Panc1 (cell line): ENCODE data around the gene TXNRD1.

Experiments used
- POLR2AphosphoS5 ChIP-seq: IDR thresholded peaks from 2 replicates; pipeline ENCODE4 v1.6.1; 2012; ENCODE audit warnings: mild to moderate bottlenecking, low read depth, low read length, moderate library complexity
- SIN3A ChIP-seq: IDR thresholded peaks from 2 replicates; pipeline ENCODE4 v1.6.1; 2012; ENCODE audit warnings: low read depth, mild to moderate bottlenecking, low read length, moderate library complexity, borderline replicate concordance; ENCODE audit not compliant: insufficient read depth
- TCF7L2 ChIP-seq: IDR thresholded peaks from 2 replicates; pipeline ENCODE4 v1.6.1; 2011; ENCODE audit warnings: mild to moderate bottlenecking, low read depth, low read length, inconsistent platforms
- TF ChIP-seq, protein P1 (sequence below), 2 experiments: IDR thresholded peaks; 2 replicates each; pipeline ENCODE4 v1.6.1; 2011 to 2012; ENCODE audit warnings: low read depth in 2 of 2, control low read depth in 1 of 2, low read length in 1 of 2, mild to moderate bottlenecking in 1 of 2, moderate library complexity in 1 of 2; ENCODE audit not compliant: insufficient read depth in 1 of 2
- TF ChIP-seq, protein P2 (sequence below): fragments of 450-650 bp; IDR thresholded peaks from 2 replicates; pipeline ENCODE4 v1.5.1; 2017; ENCODE audit warnings: mild to moderate bottlenecking

DNA sequence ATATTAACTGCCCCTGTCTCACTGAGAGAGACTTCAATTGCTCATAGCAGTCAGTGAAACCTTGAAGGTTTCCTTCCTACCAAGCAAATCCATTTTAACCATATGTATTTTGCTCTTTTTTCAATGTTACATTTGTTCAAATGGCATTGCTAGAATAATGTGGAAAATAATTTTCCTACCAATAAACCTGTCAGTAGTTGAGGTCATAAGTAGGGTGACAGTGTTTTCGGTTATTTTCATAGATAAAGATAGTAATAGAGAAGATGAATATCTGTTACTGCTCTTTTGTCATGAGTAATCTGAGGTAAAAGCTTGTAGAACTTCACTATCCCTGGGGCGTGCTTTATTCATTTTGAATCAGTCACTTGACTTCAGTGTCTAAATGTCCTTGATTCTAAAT, 120.5 kb downstream of the TXNRD1 start:
- TF ChIP-seq, protein P1, sequence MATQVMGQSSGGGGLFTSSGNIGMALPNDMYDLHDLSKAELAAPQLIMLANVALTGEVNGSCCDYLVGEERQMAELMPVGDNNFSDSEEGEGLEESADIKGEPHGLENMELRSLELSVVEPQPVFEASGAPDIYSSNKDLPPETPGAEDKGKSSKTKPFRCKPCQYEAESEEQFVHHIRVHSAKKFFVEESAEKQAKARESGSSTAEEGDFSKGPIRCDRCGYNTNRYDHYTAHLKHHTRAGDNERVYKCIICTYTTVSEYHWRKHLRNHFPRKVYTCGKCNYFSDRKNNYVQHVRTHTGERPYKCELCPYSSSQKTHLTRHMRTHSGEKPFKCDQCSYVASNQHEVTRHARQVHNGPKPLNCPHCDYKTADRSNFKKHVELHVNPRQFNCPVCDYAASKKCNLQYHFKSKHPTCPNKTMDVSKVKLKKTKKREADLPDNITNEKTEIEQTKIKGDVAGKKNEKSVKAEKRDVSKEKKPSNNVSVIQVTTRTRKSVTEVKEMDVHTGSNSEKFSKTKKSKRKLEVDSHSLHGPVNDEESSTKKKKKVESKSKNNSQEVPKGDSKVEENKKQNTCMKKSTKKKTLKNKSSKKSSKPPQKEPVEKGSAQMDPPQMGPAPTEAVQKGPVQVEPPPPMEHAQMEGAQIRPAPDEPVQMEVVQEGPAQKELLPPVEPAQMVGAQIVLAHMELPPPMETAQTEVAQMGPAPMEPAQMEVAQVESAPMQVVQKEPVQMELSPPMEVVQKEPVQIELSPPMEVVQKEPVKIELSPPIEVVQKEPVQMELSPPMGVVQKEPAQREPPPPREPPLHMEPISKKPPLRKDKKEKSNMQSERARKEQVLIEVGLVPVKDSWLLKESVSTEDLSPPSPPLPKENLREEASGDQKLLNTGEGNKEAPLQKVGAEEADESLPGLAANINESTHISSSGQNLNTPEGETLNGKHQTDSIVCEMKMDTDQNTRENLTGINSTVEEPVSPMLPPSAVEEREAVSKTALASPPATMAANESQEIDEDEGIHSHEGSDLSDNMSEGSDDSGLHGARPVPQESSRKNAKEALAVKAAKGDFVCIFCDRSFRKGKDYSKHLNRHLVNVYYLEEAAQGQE (IDR thresholded peaks at IDR 0.05; ENCODE audit: insufficient read depth in 1 of 2, low read depth in 2 of 2, low read length in 1 of 2): no peak
- TF ChIP-seq, protein P2, sequence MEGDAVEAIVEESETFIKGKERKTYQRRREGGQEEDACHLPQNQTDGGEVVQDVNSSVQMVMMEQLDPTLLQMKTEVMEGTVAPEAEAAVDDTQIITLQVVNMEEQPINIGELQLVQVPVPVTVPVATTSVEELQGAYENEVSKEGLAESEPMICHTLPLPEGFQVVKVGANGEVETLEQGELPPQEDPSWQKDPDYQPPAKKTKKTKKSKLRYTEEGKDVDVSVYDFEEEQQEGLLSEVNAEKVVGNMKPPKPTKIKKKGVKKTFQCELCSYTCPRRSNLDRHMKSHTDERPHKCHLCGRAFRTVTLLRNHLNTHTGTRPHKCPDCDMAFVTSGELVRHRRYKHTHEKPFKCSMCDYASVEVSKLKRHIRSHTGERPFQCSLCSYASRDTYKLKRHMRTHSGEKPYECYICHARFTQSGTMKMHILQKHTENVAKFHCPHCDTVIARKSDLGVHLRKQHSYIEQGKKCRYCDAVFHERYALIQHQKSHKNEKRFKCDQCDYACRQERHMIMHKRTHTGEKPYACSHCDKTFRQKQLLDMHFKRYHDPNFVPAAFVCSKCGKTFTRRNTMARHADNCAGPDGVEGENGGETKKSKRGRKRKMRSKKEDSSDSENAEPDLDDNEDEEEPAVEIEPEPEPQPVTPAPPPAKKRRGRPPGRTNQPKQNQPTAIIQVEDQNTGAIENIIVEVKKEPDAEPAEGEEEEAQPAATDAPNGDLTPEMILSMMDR: no peak
- TF ChIP-seq POLR2AphosphoS5: no peak
- no peak for TF ChIP-seq TCF7L2
- TF ChIP-seq SIN3A: no peak
